Measurements from ENCODE around the gene ZSWIM7. TPM values are rescaled to one million over a fixed set of nuclear protein-coding genes. Genes with fewer than 3 reads are reported as not detected.

Gene ZSWIM7, protein sequence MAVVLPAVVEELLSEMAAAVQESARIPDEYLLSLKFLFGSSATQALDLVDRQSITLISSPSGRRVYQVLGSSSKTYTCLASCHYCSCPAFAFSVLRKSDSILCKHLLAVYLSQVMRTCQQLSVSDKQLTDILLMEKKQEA
- polyA plus RNA-seq (2013, experiment 1 of 2; ENCODE audit: insufficient read length) = 23.9 TPM
- 19.9 TPM for polyA plus RNA-seq (2013, experiment 2 of 2; ENCODE audit: insufficient read length)

DNA sequence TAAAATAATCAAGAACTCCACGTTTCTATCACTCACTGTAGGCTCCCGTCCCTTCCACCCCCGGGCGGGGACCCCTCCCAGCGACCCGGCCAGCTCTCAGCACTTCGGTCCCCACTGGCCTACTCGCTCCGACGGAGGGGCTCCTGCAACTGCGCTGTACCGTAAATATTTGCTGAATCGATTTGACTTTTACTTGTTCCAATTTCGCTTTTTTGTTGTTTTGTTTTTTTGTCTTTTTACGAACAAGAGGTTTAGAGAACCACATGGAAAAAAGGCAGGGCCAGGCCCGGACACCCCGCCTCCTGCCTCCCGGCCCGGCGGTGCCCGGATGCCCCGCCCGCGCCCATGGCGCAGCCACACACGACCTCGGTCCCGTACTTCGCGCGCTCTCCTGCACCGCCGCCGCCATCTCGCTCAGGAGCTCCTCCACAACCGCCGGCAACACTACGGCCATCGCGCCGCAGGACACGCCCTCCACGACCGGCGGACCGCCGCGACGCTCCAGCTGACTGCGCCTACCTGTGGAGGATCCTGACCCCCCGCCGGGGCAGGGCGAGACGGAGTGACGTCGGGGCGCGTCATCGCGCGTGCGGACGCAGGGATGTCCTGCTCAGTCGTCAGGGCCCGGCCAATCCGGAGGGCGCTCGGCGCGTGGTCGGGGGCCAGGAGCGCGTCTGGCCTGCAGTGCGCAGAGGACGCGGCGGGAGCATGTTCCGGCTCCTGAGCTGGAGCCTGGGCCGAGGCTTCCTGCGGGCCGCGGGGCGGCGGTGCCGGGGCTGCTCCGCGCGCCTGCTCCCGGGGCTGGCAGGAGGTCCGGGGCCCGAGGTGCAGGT is at the start of gene ZSWIM7, which contains the start of gene TTC19:
Gene ZSWIM7, minus strand, starts transcription at position 564 of the 833 bp plus-strand sequence. Its CDS starts 110 bp downstream, at position 454.
Gene TTC19, plus strand, starts transcription at position 684 of the 833 bp plus-strand sequence. Its CDS starts 25 bp downstream, at position 709.
- DNase-seq = peak; percentile 92

DNA sequence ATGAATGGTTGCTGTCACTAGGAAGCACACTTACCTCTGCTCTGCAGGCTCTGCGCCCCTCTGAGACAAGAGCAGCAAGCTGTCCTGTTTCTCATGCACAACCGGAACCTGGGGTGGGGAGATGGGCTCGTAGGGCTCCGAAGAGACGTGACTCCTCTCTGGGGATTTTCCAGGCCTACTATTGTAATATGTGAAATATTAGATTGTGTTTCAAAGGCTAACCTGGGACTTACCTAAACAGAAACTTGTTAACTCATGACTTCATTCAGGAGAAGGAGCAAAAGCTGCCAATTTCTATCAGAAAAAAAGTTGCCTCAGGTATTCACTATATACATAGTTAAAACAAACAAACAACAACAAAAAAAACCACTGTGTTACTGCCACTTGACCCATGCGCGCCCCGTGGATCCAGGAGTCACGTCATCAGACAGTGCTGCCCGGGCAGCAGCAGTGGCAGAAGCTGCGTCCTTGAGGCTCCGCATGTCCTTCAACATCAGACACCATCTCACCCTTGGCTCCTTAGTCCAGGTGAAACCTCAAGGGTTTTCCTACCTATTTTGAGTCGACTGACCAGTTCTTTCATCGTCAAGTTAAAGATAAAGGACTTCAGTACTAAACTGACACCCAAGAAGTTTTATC is 49.4 kb upstream of the ZSWIM7 start:
- no peak for DNase-seq

DNA sequence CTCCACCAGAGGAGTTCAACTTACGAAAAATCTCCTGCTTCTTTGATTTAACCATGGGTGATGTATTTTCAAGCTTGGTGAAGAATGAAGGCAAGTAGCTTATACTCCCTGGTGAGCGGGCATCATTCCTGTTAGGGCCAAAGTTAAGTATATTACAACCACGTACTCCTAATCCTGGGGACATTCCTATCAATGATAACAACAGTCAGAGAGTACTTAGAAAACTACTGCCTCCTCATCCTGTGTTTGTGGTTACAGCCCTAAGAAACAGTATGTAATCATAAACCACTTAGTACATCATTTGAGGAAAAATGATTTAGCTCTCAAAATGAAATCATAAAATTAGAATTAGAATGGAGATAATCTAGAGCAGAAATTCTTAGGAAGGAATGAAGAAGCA is 47.5 kb upstream of the ZSWIM7 start:
- no peak for DNase-seq

DNA sequence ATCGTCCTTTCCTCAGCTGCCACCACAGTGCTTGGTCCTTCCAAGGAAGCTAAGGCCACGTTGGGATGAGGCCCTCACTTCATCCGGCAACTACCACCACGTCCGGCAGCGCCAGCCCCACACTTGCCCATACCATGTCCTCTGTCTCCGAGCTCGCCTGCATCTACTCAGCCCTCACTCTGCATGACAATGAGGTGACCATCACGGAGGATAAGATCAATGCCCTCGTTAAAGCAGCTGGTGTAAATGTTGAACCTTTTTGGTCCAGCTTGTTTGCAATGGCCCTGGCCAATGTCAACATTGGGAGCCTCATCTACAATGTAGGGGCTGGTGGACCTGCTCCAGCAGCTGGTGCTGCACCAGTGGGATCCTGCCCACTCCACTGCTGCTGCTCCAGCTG is 45.0 kb upstream of the ZSWIM7 start:
- no peak for DNase-seq

DNA sequence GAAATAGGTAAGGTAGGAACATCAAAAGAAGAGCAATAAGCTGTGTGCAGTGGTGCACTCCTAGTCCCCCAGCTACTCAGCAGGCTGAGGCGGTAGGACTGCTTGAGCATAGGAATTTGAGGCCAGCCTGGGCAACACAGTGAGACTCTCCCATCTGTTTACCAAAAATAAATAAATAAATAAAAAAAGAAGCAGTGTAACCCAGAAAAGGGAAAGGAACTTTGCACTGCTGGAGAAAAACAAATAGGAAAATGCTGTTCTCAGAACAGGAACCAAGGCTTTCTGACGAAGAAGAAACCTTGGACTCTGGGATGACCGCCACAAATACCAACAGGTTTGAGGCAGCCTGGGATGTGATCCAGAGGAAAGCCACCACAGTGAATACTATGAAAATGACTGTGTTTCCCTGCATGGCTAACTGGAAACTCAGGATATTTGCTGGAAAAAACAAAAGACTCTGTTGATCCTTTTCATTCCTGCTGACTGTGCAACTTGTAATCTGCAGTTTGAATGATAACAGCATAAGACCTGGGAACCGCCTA is 41.3 kb upstream of the ZSWIM7 start:
- DNase-seq = peak; percentile 61

DNA sequence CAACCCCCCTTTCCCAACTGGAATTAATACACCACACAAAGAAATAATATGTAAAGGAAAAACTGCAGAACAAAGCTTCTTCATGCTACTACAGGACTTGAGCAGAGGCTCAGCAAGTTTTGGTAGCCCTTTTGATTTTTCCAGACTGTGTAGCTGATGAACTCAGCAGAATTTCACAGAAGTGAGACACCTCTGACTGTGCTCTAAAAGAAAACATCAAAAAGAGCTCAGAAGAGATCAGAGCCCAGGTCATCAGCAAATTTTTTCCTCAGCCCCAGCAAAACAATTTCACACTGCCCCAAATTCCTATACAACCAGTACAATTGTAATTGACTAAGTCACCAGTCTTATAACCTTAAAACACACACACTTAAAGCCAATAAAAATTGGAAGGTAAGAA is 38.1 kb upstream of the ZSWIM7 start:
- DNase-seq = peak; percentile 45

GRCh38 chr17:16036261-16036660 is 36.8 kb upstream of the ZSWIM7 start:
- no peak for DNase-seq

DNA sequence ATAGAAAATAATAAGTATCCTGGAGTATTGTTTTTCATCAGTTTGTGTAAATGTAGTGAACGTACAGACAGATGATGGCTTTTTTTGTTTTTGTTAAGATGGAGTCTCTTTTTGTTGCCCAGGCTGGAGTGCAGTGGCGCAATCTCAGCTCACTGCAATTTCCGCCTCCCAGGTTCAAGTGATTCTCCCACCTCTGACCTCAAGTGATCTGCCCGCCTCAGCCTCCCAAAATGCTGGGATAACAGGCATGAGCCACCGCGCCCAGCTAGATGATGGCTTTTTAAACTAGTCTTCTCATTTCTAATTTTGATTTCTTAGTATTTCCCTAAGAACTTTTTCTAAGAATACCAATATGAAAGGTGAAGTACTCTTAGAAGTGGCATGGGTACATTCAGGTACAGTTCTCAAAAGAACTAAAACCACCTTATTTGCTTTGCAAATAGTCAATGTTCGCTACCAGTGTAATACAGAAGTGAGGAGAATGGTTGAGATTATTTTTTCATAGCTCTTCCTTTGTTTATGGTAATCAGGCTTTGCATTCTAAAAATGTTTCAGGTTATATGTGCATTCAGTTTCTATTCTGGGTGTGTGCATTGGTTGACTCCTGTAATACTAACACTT is 34.3 kb upstream of the ZSWIM7 start:
- no peak for DNase-seq

DNA sequence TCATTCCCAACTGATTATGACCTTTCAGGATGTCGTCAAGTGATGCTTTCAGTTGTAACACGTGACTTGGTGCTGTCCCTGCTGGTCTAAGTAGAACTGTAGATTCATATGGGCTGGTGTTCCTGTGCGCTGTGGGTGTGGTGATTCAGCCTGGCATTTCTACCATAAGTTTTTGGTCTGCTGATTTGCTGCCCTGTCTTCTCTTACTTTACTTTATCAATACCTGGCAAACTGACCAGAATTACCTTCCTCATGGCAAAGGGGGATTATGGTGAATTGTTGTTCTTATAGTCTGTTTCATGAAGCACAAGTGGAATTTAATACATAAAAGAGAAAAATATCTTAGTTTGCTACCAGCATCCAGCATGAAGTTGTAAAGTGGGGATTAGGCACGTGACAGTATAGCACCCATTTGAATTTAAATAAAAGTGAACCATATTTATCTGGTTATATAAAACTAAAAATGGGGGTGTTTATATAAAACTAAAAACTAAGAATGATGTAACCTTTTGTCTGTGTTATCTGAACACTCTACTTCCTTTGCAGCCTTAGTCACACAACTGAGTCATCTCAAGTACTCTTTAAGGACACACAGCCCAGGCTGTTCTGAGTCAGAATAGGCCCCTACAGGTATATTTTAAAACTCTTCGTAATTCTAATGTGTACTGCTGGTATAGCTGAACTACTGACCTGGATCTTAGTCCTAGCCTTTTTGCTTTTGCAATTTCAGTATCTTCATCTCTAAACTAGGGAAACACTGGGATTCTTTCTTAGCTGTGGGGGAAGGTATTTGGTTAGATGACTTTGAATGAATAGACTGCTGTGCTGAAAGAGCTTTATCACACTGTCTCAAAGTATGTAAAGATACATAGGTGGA is 28.4 kb upstream of the ZSWIM7 start:
- peak; percentile 95 for DNase-seq

- DNase-seq = no peak
Observed at GRCh38 chr17:16026895-16027294, 27.4 kb upstream of the ZSWIM7 start.

GRCh38 chr17:16025202-16025601 is 25.7 kb upstream of the ZSWIM7 start:
- DNase-seq = no peak

- DNase-seq = no peak
Observed at GRCh38 chr17:16023881-16024280, 24.4 kb upstream of the ZSWIM7 start.

DNA sequence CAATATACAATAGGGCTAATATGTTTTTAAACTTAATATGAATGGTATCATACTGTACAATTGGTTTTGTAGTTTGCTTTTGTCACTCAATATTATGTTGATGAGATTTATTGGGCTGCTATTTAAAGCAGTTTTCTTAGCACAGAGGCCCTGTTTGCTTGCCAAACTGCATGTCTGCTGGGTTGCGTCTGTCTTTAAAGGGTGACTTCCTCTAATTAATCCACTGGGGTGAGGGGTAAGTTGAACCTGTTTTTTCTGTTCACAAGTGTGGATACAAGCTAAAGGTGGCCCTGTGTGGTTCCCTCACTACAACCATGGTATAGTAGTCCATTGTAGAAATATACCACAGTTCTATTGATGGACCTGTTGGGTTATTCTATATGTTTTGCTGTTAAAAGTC is 19.8 kb upstream of the ZSWIM7 start:
- no peak for DNase-seq

- DNase-seq = peak; percentile 83
Observed at GRCh38 chr17:16013943-16014407, 14.5 kb upstream of the ZSWIM7 start.

- no peak for DNase-seq
Observed at GRCh38 chr17:16007439-16007838, 7.9 kb upstream of the ZSWIM7 start.

DNA sequence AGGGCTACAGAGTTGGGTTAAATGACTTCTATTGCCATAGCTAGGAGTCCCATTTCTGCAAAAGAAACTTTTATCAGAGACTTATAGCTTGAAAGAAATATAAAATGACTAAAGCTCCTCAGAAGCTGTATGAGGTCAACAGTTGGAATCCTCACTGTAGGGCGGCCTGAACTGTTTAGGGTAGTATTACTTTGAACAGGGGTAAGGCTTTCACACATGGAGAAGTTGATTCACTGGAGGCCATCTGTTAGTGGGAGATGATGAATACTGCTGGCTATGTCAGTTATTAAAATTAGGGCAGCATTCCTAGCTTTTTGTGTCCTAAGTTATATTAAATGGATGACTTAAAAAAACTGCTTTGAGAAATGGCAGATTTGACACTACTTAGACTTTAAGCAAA is 6.1 kb upstream of the ZSWIM7 start:
- DNase-seq = no peak

DNA sequence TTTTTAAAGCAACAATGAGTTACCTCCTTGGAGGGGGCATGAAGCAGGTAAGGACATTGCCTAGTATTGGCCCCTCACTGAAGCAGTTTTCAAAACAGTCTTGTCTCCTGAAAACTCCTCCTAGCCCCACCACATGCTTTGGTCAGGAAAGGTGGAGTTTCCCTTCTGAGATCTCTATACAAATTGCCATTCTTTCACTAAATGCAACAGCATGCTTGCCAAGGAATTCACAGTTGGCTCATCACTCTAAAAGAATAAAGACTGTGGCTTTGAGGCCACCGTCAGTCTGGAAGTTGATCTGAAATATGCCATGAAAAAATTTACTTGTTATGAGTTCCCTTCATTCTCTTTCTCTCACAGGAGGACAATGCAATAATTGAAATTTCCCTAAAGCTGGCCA is 4.3 kb upstream of the ZSWIM7 start:
- no peak for DNase-seq

DNA sequence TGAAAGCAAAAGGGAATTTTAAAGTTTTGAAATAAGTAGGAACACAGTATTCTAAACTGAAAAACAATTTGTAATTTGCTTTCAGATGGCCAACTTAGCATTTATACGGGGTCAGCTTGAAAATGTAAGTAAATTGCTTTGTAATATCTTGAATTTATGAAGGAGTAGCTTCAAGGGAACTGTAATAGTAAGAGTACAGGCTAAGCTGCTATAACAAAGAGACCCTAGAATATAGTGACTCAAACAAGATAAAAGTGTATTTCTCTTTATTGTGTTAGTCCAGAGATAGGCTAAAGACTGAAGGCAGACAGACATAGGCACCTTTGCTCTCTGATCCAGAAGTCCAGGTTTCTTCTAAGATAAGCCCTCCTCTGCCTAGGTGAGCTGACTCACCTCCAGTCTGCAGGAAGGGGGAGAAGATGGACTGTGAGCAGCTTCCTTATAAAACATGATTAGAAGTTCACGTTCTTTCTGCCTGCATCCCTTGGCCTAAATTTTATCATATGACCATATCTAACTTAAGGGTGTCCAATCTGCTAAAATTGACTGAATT is 3.3 kb upstream of the ZSWIM7 start:
- DNase-seq = no peak

DNA sequence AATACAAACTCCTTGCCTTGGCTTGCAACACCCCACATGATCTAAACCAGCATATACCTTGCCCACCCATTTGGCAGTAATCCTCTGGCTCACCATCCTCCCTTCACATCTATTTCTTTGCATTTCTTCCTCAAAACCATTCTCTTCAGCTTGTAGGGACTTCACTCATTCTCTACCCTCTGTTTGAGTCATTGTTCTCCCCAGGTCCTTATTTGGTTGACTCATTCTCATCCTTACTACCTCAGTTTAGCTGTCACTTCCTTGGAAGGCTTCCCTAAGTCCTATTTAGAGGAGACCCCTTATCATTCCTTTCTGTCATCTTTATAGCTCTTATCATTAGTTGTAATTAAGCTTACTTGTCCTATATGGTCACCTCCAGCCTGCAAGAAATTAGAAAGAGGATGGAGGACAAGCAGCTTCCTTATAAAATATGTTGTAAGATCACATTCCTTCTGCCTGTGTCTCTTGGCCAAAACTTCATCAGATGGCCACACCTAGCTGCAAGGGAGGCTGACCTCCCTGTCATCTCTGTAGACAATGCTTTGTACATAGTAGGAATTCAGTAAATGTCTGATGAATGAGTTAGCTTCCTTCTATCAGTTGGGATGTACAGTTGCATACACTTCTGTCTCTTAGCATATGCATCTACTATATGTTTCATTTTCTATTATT is 1.9 kb upstream of the ZSWIM7 start:
- DNase-seq = peak; percentile 10

DNA sequence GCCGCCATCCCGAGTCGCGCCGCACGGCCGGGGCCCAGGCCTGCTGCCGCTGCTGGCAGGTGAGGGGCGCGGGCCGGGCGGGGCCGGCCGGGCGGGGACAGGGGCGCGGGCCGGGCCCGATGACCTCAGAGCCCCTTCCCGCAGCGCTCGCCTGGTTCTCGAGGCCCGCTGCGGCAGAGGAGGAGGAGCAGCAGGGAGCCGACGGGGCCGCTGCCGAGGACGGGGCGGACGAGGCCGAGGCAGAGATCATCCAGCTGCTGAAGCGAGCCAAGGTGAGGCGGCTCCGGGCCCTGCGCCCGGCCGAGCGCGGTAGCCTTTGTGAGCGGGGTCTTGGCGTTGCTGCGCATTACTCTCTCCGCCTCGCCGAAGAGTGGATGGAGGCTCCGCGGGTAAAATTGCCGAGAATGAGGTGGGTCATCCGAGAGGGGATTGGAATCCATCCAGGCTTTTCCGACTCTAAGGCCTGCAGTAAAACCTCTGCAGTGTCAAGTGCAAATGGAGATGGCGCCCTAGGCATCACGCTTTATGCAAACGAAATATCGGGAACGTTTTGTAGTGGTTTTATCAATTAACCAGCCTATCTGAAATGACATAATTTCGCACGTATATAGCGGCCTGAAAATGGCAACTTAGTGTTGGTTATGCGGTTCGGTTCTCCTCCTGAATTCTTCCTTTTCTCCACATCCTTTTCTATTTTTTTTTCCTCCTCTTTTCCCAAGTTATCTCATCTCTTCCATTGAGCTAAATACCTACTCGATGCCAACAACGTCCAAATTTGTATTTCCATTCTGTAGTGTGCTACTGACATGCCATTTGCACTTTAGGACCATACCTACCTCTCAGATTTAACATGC is 697 bp upstream of the ZSWIM7 start:
- DNase-seq = peak; percentile 34

Data from fibroblast of skin of back (primary cell).